ENCODE results near the gene TSPEAR.

Gene TSPEAR

DNA sequence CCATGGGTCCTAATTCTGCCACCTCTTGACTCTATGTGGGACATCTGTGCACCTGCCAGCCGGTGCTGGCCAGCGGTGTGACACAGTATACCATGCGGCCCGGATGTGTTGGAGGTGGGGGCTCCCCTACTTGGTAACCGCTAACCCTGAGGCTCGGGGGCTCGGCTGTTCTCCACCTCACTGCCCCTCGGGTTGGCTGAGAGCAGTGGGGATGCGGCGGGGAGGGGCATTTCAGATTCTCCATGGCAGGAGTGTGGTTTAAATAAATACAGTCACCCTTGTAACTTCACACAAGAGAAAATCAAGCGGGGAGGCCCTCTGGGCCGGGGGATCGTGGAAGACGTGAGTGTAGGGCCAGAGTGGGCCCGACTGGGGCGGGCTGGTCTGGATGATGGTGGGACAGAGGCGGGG lies 182.4 kb downstream of the TSPEAR start:
- no peak for DNase-seq (ENCODE audit: low read depth in 3 of 3)

DNA sequence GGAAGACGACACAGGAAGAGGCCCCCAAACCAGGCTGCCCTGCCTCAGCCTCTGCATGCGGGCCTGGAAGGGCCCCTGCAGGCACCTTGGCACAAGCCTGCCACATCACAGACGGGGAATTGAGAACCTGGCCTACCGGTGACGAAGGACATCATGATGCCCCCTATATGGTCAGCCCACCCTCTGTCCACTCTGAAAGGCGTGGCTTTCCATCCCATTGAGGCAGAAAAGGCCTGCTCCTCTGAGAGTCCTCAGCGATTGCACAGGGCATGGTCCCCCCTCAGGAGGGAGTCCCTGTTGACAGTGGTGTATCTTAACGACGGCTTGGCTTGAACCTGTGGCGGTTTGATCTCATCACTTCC lies 182.8 kb downstream of the TSPEAR start:
- no peak for DNase-seq (ENCODE audit: low read depth in 3 of 3)

DNA sequence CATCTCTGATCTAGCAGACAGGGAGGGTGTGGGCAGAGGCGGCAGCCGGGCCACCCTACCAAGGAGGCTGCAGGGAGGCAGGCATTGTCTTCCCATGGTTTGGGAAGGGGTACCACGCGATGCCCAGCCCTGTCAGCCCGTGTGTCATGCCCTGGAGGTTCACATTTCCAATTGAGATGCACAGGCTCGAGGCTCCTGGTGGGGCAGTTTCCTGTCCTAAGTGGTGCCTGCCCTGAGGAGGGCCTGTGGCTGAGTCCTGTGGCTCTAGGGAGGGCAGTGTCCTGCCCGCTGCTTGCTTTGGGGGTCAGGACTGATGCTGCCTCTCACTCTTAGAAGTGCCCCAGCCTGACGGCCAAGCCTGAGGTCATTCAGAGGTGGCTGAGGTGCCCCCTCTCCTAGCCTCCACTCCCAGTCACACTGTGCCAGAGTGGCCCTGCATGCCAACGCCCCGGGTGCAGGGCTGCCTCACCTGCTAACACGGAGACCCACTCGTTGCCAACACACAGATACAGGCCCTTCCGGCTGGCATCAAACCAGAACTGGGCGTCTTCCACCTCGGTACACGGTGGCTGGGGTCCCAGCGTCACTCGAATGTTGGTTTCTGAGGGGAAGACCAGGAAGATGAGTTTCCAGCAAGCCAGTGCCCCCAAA lies 183.3 kb downstream of the TSPEAR start:
- no peak for DNase-seq (ENCODE audit: low read depth in 3 of 3)

- no peak for DNase-seq (ENCODE audit: low read depth in 3 of 3)
Observed at GRCh38 chr21:44527156-44527982, 184.0 kb downstream of the TSPEAR start.

- no peak for DNase-seq (ENCODE audit: low read depth in 3 of 3)
Observed at GRCh38 chr21:44526096-44526997, 185.0 kb downstream of the TSPEAR start.

GRCh38 chr21:44525391-44526095 lies 185.8 kb downstream of the TSPEAR start:
- no peak for DNase-seq (ENCODE audit: low read depth in 3 of 3)

GRCh38 chr21:44524414-44525371 lies 186.7 kb downstream of the TSPEAR start:
- DNase-seq (ENCODE audit: low read depth in 3 of 3) = no peak

- no peak for DNase-seq (ENCODE audit: low read depth in 3 of 3)
Observed at GRCh38 chr21:44523567-44524413, 187.6 kb downstream of the TSPEAR start.

DNA sequence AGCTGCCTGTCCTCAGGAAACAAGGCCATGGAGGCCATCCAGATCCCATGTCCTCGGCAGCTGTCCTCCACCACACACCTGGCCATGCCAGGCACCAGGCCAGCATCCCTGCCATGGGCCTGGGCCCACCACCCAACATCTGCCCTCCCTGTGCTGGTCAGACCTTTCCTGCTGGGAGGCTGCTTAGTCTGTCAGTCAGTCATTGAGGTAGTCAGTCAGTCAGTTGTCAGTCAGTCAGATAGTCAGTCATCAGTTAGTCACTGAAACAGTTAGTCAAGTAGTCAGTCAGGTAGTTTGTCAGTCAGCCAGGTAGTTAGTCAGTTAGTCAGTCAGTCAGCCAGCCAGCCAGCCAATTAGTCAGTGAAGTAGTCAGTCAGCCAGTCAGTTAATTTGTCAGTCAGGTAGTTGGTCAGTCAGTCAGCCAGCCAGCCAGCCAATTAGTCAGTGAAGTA lies 188.6 kb downstream of the TSPEAR start:
- no peak for DNase-seq (ENCODE audit: low read depth in 3 of 3)

DNA sequence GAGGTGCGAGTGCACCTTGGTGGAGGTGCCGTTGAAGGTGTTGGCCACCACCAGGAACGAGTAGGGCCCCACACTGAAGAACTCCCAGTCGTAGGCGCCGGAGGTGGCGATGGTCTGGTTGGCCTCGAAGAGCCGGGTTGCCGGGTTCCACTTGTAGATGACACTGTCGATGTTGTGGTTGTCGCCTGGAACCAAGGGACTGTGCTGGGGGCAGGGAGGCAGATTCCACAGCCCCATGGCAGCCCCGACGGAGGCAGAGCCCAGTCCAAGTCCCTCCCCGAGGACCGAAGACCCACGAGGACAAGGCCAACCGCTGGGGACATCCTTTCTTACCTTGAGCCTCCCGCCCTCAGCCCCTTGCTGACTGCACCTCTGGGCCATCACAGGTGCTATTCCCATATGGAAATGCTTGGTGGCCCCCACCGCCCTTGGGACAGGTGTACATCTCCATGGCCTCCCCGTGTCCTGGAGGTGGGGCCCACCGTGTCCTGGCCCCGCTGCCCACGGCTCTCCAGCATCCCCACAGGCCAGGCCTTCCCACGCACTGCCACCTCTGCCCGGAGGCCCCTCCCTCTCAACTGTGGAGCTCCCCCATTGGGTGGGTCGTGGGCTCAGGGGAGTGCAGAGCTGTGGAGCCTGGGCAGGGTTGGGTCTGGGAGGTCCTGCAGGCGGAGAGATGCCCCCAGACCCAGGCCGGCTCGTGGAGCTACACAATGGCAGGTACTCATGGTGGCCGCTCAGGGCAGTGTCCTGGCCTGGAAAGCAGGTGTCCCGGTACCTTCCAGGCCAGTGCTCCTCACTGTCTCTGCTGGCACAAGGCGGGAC lies 189.2 kb downstream of the TSPEAR start:
- no peak for DNase-seq (ENCODE audit: low read depth in 3 of 3)

GRCh38 chr21:44521301-44521927 lies 190.0 kb downstream of the TSPEAR start:
- DNase-seq (ENCODE audit: low read depth in 3 of 3) = no peak

DNA sequence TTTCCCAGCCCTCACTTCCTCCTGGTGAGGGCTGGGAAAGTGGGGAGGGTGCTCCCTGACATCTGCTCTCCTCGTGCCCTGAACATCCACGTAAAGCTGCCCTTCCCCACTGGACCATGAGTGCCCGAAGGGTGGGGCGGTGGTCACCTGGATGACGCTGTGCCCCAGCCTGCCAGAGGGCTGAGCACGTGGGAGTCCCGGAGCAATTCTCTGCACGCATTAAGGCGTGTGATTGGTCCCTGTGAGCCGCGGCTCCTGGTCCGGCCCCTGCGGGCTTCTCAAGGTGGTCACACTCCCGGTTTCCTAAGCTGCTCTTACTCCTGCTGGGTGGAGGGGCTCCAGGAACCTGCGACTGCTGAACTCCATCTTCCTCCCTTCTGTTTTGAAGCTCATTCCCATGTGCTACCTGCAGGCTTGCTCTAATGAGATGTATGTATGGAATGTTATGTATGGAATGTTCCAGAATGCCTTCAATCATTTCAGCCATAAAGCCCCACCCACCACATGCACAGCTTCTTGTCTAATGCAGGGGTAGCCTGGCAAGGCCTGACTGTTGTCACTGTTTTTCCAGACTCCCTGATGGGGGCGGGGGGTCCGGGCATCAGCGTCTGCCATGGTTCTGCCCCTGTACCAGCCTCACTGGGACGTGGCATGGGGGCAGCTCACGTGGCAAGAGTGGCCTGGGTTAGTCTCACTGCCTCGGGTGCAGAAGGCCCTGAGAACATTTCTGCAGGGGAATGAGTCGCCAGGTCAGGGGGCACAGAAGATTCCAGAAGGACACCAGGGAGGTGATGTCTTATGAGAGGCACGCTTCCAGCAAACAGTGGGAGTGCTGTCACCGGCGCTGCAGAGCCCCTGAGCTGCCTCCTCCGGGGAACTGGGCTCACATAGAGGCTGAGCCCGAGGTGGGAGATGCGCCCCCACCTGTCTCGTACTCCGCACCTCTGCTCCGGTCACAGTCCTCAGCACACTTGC lies 190.8 kb downstream of the TSPEAR start:
- no peak for DNase-seq (ENCODE audit: low read depth in 3 of 3)

DNA sequence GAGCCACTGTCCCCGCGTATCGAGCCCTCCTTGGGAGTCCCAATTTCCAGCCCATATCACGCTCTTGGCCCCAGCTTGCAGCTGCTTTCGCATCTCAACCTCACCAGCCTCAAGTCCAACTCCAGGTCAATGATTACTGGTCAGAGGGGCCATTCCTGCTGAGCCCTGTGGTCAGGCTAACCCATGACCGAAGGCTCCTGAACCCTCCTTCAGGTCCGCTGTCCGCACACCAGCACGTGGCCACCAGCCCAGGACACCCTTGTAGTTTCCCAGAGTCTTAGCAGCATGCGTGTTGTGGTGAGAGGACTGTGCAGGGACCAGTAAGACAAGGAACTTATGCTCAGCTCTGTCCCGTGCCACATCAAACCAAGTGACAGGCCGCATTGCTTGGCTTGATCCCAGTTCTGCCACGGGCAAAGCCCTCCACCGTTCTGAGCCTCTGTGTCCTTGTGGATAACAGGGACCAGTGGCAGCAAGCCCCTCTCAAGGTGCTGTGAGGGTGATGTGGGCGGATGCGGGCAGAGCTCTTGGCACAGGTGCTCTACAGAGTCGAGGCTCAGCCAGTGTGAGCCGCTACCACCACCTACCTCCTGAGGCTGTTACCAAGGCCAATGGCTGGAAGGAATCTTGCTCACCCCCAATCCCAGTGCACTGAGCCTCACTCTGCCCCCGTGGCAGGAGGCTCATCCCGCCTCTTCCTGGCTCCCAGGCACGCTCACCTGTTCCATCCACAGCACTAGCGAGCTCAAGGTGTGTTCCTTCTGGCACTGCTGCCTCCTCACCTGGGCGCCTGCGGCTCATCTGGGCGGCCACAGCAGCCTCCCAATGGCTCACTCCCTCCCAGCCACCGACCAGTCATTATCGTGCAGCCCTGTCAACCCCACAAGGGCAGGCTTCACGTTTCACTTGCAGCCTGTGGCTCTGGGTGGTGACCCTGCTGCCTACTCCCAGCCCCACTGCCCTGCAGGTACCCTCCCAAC lies 191.7 kb downstream of the TSPEAR start:
- DNase-seq (ENCODE audit: low read depth in 3 of 3) = no peak

GRCh38 chr21:44518686-44519085 lies 192.7 kb downstream of the TSPEAR start:
- no peak for DNase-seq (ENCODE audit: low read depth in 3 of 3)

- peak in 2 of 3 donors; percentile 16 to 34 for DNase-seq (ENCODE audit: low read depth in 3 of 3)
Observed at GRCh38 chr21:44517175-44517899, 194.0 kb downstream of the TSPEAR start.
